Astrocyte (in vitro differentiated cells and primary cell): Measurements from ENCODE around the gene TMEM235.

Experiments used
- CTCF ChIP-seq: IDR thresholded peaks from 2 replicates; pipeline ENCODE4 v1.5.1; 2011; ENCODE audit warnings: low read depth, mild to moderate bottlenecking, inconsistent platforms, low read length, moderate library complexity; ENCODE audit not compliant: insufficient read depth
- EZH2 ChIP-seq: IDR thresholded peaks from 2 replicates; pipeline ENCODE4 v1.6.1; 2012; ENCODE audit warnings: mild to moderate bottlenecking, low read length, inconsistent platforms; ENCODE audit not compliant: insufficient read depth

GRCh38 chr17:78240012-78240655, 8.7 kb downstream of the TMEM235 start:
- TF ChIP-seq CTCF, result no peak
- TF ChIP-seq EZH2, result no peak
